OCI-M2 (cell line): ENCODE results near the gene DNAJC1.
"Not testable (repeated sequence)": the region's sequence is repeated elsewhere in the genome, so short reads cannot be mapped to it uniquely, and the experiment has no call there.

Experiments used
- DNase-seq: peaks from one replicate; lab custom pipeline; 2025; ENCODE audit not compliant: unreplicated experiment; lab: John Stamatoyannopoulos, UW

Gene DNAJC1

GRCh38 chr10:22003177-22003963, at the start of gene DNAJC1:
DNAJC1 (minus strand) TSS chr10:22003730; CDS start chr10:22003434, 296 bp downstream.
- peak; percentile 86 for DNase-seq

- no peak for DNase-seq
These were observed 49.5 kb upstream of the DNAJC1 start for GRCh38 chr10:22053048-22053447.

GRCh38 chr10:22049635-22050034, 46.1 kb upstream of the DNAJC1 start:
- no peak for DNase-seq

- DNase-seq: no peak
These were observed 44.3 kb upstream of the DNAJC1 start for GRCh38 chr10:22047812-22048211.

GRCh38 chr10:22043327-22043633, 39.8 kb upstream of the DNAJC1 start:
- no peak for DNase-seq

GRCh38 chr10:22042557-22043326, 39.2 kb upstream of the DNAJC1 start:
- DNase-seq: no peak

GRCh38 chr10:22034333-22034732, 30.8 kb upstream of the DNAJC1 start:
- no peak for DNase-seq

GRCh38 chr10:22032268-22032667, 28.7 kb upstream of the DNAJC1 start:
- not testable (repeated sequence) for DNase-seq

GRCh38 chr10:22030421-22030820, 26.9 kb upstream of the DNAJC1 start:
- DNase-seq: no peak

GRCh38 chr10:22029445-22030236, 26.1 kb upstream of the DNAJC1 start:
- no peak for DNase-seq

GRCh38 chr10:22027364-22028238, 24.1 kb upstream of the DNAJC1 start:
- DNase-seq: no peak

- DNase-seq: no peak
These were observed 22.8 kb upstream of the DNAJC1 start for GRCh38 chr10:22026287-22026686.

- DNase-seq: no peak
These were observed 20.0 kb upstream of the DNAJC1 start for GRCh38 chr10:22023508-22023907.

- DNase-seq: no peak
These were observed 18.9 kb upstream of the DNAJC1 start for GRCh38 chr10:22022257-22023032.

- DNase-seq: not testable (repeated sequence)
These were observed 17.6 kb upstream of the DNAJC1 start for GRCh38 chr10:22021144-22021543.

GRCh38 chr10:22017283-22018020, 13.9 kb upstream of the DNAJC1 start:
- DNase-seq: peak; percentile 46

GRCh38 chr10:22016046-22016705, 12.6 kb upstream of the DNAJC1 start:
- DNase-seq: no peak

- DNase-seq: no peak
These were observed 7.5 kb upstream of the DNAJC1 start for GRCh38 chr10:22010973-22011408.

- DNase-seq: no peak
These were observed 7.0 kb upstream of the DNAJC1 start for GRCh38 chr10:22010539-22010938.
